HG02571 (cell line): Measurements from ENCODE around the gene BIRC2.

Experiments used
- ATAC-seq: cut with Tn5 transposase; IDR thresholded peaks from one replicate; pipeline ENCODE4 v1.9.1; 2021; ENCODE audit warnings: mild to moderate bottlenecking, moderate library complexity; ENCODE audit not compliant: unreplicated experiment

BIRC2 gene

GRCh38 chr11:102399189-102399588 is 52.2 kb downstream of the BIRC2 start:
- ATAC-seq: no peak

GRCh38 chr11:102400603-102401002 is 53.6 kb downstream of the BIRC2 start:
- no peak for ATAC-seq

GRCh38 chr11:102401905-102402304 is 54.9 kb downstream of the BIRC2 start:
- no peak for ATAC-seq

- no peak for ATAC-seq
Observed at GRCh38 chr11:102402548-102402947, 55.5 kb downstream of the BIRC2 start.

GRCh38 chr11:102405501-102405900 is 58.5 kb downstream of the BIRC2 start:
- no peak for ATAC-seq

- ATAC-seq: no peak
Observed at GRCh38 chr11:102406099-102406498, 59.1 kb downstream of the BIRC2 start.

- ATAC-seq: no peak
Observed at GRCh38 chr11:102407901-102408300, 60.9 kb downstream of the BIRC2 start.

- no peak for ATAC-seq
Observed at GRCh38 chr11:102408339-102408738, 61.3 kb downstream of the BIRC2 start.

GRCh38 chr11:102410382-102410784 is 63.4 kb downstream of the BIRC2 start:
- no peak for ATAC-seq

- ATAC-seq: no peak
Observed at GRCh38 chr11:102411142-102411541, 64.1 kb downstream of the BIRC2 start.

- ATAC-seq: no peak
Observed at GRCh38 chr11:102413497-102413896, 66.5 kb downstream of the BIRC2 start.

GRCh38 chr11:102414559-102414958 is 67.5 kb downstream of the BIRC2 start:
- ATAC-seq: no peak

GRCh38 chr11:102415304-102415916 is 68.4 kb downstream of the BIRC2 start:
- ATAC-seq: no peak

GRCh38 chr11:102416976-102417375 is 70.0 kb downstream of the BIRC2 start:
- ATAC-seq: no peak

- no peak for ATAC-seq
Observed at GRCh38 chr11:102419181-102419580, 72.2 kb downstream of the BIRC2 start.

GRCh38 chr11:102420547-102420946 is 73.5 kb downstream of the BIRC2 start:
- no peak for ATAC-seq

GRCh38 chr11:102421261-102421660 is 74.2 kb downstream of the BIRC2 start:
- no peak for ATAC-seq

GRCh38 chr11:102422817-102423712 is 76.1 kb downstream of the BIRC2 start:
- no peak for ATAC-seq

- ATAC-seq: no peak
Observed at GRCh38 chr11:102423936-102424335, 76.9 kb downstream of the BIRC2 start.

GRCh38 chr11:102426000-102426399 is 79.0 kb downstream of the BIRC2 start:
- no peak for ATAC-seq

- ATAC-seq: no peak
Observed at GRCh38 chr11:102426570-102426969, 79.6 kb downstream of the BIRC2 start.

- ATAC-seq: no peak
Observed at GRCh38 chr11:102427068-102427467, 80.1 kb downstream of the BIRC2 start.
